HG02588 (cell line): Measurements from ENCODE around the gene KIAA1671.
"Not testable (repeated sequence)": the region's sequence is repeated elsewhere in the genome, so short reads cannot be mapped to it uniquely, and the experiment has no call there.

Experiments
- ATAC-seq: cut with Tn5 transposase; IDR thresholded peaks from one replicate; pipeline ENCODE4 v1.9.1; 2021; ENCODE audit warnings: mild to moderate bottlenecking, moderate library complexity; ENCODE audit not compliant: unreplicated experiment

KIAA1671 gene

GRCh38 chr22:25212337-25212736 lies 259.8 kb downstream of the KIAA1671 start:
- ATAC-seq = no peak

DNA sequence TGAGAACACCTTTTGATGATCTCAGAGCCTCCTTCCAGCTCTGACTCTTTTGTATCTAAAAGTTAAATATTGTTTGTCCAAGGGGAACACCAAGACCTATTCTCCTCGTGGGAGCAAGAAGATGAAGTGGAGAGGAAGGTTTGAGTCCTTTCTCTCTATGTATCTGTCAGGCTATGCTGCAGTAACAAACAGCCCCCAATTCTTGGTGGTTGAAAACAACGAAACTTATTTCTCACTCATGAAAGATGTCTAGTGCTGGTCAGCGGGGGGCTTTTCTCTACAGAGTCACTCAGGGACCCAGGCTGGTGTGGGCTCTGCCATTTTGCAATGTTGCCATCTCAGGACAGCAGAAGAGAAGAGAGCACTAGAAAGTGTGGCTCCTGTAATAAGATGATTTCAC lies 260.7 kb downstream of the KIAA1671 start:
- no peak for ATAC-seq

DNA sequence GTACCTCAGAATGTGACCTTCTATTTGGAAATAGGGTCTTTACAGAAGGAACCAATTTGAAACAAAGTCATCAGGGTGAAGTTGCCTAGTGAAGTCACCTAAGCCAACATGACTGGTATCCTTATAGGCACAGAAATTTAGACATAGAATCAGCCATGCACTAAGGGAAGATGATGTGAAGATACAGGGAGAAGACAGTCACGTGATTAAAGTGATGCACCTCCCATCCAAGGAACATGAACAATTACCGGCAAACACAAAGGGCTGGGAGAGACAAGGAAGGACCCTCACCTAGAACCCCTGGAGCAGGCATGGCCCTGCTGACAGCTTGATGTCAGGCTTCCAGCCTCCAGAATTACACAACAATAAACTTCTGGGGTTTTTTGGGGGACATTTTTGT lies 263.7 kb downstream of the KIAA1671 start:
- no peak for ATAC-seq

DNA sequence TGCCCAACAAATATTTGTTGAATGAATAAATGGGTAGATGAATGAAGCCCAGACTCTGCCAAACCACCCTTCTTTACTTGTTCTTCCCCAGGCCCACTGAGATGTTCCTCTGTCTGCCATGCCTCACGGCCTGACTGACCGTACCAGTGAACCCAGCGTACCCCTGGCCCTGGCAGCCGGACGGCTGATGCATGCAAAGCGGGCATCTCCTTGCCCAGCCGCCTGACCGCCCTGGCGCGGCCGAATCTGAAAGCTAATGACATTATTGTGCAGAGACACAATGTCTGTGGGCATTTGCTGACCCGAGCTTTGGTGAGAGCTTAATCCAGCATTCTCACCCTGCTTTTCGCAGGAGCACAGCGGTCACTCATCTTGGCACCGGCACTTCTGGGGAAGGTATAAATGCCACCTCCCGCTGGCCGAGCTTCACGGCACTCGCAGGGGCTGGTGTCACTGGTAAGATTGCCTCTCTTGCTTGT lies 266.7 kb downstream of the KIAA1671 start, which contains the start of gene CRYBB2:
CRYBB2 (plus strand) TSS at position 429 of the 479 bp plus-strand sequence. CDS start 1,791 bp downstream, outside the sequence.
- ATAC-seq = no peak

- no peak for ATAC-seq
Measured at GRCh38 chr22:25219948-25220442, 267.5 kb downstream of the KIAA1671 start.

DNA sequence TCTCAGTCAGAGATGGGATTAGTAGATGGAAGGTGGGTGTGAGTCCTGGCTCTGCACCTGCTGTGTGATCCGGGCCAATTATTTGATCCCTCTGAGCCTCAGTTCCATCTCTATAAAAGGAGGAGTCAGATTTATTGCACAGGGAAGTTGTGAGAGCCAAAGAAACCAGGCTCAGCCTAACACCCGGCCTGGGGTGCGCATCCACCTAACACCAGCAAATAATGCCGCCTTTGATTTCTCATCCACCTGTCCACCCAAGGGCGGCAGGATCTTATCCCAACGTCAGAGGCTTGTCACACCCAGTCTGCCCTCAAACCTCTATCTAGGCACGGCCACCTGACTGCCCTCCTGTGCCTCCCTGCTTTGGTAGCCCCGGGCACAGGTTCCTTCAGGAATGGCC lies 269.3 kb downstream of the KIAA1671 start:
- ATAC-seq = no peak

- ATAC-seq = no peak
Measured at GRCh38 chr22:25223269-25223850, 270.8 kb downstream of the KIAA1671 start.

- no peak for ATAC-seq
Measured at GRCh38 chr22:25228822-25229221, 276.3 kb downstream of the KIAA1671 start.

DNA sequence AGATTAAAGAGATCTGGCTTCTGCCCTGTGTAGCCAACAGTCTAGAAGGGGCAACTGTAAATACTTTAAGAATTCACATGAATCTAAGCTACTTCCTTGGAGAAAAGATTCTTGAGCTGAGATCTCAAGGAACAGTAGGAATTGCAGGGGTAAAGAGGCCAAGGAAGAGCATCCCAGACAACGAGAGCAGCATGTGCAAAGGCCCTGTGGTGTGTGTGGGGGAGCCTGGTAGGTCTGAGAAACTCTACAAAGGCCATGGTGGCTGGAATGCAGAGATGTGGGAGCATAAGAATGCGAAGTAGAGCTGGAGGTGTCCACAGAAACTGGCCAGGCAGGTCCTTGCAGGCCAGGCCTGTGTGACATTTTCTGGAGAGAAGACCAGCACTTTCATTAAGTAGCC lies 278.2 kb downstream of the KIAA1671 start:
- not testable (repeated sequence) for ATAC-seq

DNA sequence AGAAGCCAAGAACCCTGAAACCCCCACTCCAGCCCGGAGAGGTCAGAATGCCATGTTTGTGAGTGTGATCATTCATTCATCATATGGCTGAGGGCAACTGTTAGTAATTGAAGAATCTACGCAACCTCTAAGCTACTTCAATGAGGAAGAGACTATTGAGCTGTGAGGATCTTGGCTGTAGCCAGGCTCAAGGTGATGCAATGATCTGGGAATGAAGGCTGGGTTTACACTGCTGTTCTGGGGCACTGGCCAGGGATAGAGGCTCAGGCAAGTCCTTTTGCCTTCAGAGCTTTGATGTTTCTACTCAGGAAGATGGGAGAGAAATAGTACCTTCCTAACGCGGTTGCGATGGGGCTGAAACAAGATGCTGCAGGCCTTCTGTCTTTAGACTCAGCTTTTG lies 279.8 kb downstream of the KIAA1671 start:
- ATAC-seq = no peak

GRCh38 chr22:25233706-25234105 lies 281.2 kb downstream of the KIAA1671 start:
- ATAC-seq = not testable (repeated sequence)

DNA sequence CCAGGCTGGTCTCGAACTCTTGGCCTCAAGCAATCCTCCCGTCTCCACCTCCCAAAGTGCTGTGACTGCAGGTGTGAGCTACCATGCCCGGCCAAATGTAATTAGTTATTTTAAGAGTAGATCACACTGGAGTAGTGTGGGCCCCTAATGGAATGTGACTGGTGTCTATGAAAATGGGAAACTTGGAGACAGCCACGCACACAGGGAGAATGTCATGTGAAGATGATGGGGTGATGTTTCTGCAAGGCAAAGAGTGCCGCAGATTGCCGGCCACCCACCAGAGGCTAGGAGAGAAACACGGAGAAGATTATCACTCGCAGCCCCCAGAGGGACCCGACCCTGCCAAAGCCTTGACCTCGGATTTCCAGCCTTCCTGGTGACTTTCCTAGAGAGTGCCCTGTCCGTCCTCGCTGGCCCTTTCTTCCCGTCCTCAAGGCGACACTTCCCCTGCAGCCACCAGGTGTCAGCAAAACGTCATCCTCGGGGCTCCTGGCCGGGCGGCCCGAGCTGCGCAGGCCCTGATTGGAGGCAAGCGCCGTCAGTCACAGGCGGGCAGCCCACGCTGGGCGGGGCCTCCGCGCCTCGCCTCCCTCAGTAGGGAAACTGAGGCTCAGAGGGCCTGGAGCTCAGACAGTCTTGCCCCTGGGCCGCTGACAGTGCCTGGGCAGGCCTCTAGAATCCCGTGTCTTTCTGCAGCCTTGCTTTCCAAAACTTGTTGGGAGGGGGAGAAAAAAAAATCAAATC lies 283.2 kb downstream of the KIAA1671 start:
- no peak for ATAC-seq

DNA sequence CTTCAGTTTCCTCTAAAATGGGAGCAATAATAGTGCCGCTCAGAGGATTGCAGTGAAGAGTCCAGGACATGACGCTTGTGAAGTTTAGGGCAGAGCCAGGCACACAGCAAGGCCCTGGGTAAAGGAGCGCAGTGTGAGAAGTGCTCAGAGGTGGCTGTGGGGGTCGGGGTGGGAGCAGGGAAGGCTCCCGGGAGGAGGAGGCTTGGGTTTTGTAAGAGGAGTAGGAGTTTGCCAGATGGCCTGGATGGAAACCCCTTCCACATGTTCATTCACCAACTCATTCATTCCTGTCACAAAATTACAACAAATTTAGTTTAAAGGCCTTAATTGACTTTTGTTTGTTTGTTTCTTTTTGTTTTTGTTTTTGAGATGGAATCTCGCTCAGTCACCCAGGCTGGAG lies 283.9 kb downstream of the KIAA1671 start:
- no peak for ATAC-seq

- ATAC-seq = no peak
Measured at GRCh38 chr22:25237503-25237902, 285.0 kb downstream of the KIAA1671 start.

GRCh38 chr22:25238058-25238457 lies 285.5 kb downstream of the KIAA1671 start:
- ATAC-seq = not testable (repeated sequence)
